H1 (cell line): ENCODE measurements around the gene GNG11. TPM values are rescaled to one million over a fixed set of nuclear protein-coding genes. Genes with fewer than 3 reads are reported as not detected.

Source experiments
- CTCF ChIA-PET: fragments of 300-600 bp; sonication (Branson Sonifier 250); formaldehyde crosslinking; loops from one replicate; lab custom pipeline; 2021; ENCODE audit not compliant: partially characterized antibody; lab: Charles Lee
- POLR2A ChIA-PET: fragments of 300-600 bp; sonication (Branson Sonifier 250); formaldehyde crosslinking; loops from one replicate; lab custom pipeline; 2021; ENCODE audit warnings: inconsistent platforms; ENCODE audit not compliant: partially characterized antibody; lab: Charles Lee
- DNase-seq, 2 experiments: peaks; one replicate each; pipeline versions ENCODE4 v3.0.0 to v3.0.0-alpha.2; 2010 to 2022; ENCODE audit warnings: low spot score in 2 of 2, low read depth in 1 of 2, mixed read lengths in 1 of 2
- FAIRE-seq: peaks from 2 replicates; lab custom pipeline; 2011; peaks lifted over from hg19 to GRCh38; lab: Jason Lieb, UNC
- H2AFZ ChIP-seq: 2 replicates; pipeline ENCODE4 v1.8.1; 2012; ENCODE audit warnings: low read length, inconsistent platforms
- H2AK5ac ChIP-seq: 2 replicates; pipeline ENCODE4 v1.6.1; 2013; ENCODE audit warnings: low read depth, low read length
- H2BK120ac ChIP-seq: replicated peaks from 2 replicates; pipeline ENCODE3; 2013; ENCODE audit warnings: low read depth, low read length, inconsistent platforms
- H2BK12ac ChIP-seq: 2 replicates; pipeline ENCODE4 v1.6.1; 2013; ENCODE audit warnings: low read depth, low read length
- H2BK15ac ChIP-seq: 2 replicates; pipeline ENCODE4 v1.6.1; 2013; ENCODE audit warnings: low read length
- H2BK20ac ChIP-seq: 2 replicates; pipeline ENCODE4 v1.6.1; 2013; ENCODE audit warnings: low read length
- H2BK5ac ChIP-seq: 2 replicates; pipeline ENCODE4 v1.6.1; 2013; ENCODE audit warnings: low read depth, low read length
- H3K14ac ChIP-seq: 2 replicates; pipeline ENCODE4 v1.6.1; 2013; ENCODE audit warnings: inconsistent platforms; ENCODE audit not compliant: insufficient read length
- H3K18ac ChIP-seq: 2 replicates; pipeline ENCODE4 v1.6.1; 2013; ENCODE audit warnings: low read length; ENCODE audit errors: extremely low read depth
- H3K23ac ChIP-seq: 2 replicates; pipeline ENCODE4 v1.6.1; 2013; ENCODE audit warnings: inconsistent platforms; ENCODE audit not compliant: insufficient read length
- H3K23me2 ChIP-seq: 2 replicates; pipeline ENCODE4 v1.6.1; 2013; ENCODE audit warnings: low read depth, low read length
- H3K27ac ChIP-seq: 2 replicates; pipeline ENCODE4 v1.6.1; 2011; ENCODE audit warnings: low read depth, low read length, inconsistent platforms
- H3K27me3 ChIP-seq, 4 experiments: replicated peaks in 1 of 4; 1 replicate in 1 of 4; 2 replicates in 3 of 4; pipeline versions ENCODE4 v1.6.1 to v1.8.1; 2011 to 2013; ENCODE audit warnings: low read length in 3 of 4, mild to moderate bottlenecking in 3 of 4, inconsistent platforms in 2 of 4, mixed read lengths in 2 of 4, moderate library complexity in 1 of 4; ENCODE audit not compliant: control insufficient read depth in 3 of 4, insufficient read depth in 3 of 4; ENCODE audit errors: extremely low read depth in 1 of 4
- H3K36me3 ChIP-seq, 4 experiments: 2 replicates each; pipeline versions ENCODE4 v1.6.1 to v1.8.1; 2011 to 2013; ENCODE audit warnings: mild to moderate bottlenecking in 4 of 4, low read length in 3 of 4, moderate library complexity in 2 of 4, control low read depth in 1 of 4, inconsistent platforms in 1 of 4; ENCODE audit not compliant: insufficient read depth in 4 of 4, control insufficient read depth in 2 of 4
- H3K4ac ChIP-seq: replicated peaks from 2 replicates; pipeline ENCODE3; 2013; ENCODE audit warnings: low read length, low read depth, mixed read lengths, inconsistent platforms; ENCODE audit not compliant: insufficient read length
- H3K4me1 ChIP-seq, 4 experiments: replicated peaks in 1 of 4; 1 replicate in 1 of 4; 2 replicates in 3 of 4; pipeline versions ENCODE4 v1.6.1 to v1.8.1; 2011 to 2013; ENCODE audit warnings: low read length in 3 of 4, inconsistent platforms in 2 of 4, mixed read lengths in 1 of 4; ENCODE audit not compliant: insufficient read depth in 4 of 4, control insufficient read depth in 3 of 4
- H3K4me2 ChIP-seq, 2 experiments: 2 replicates each; pipeline versions ENCODE4 v1.6.1 to v1.8.1; 2011 to 2013; ENCODE audit warnings: low read depth in 2 of 2, low read length in 2 of 2, control low read depth in 1 of 2, inconsistent platforms in 1 of 2, mild to moderate bottlenecking in 1 of 2; ENCODE audit not compliant: insufficient read depth in 1 of 2
- H3K4me3 ChIP-seq, 4 experiments: fragments of 200-600, 300-600 bp in 1 of 4; sonication (generic), shearing (Covaris generic), sonication (Bioruptor Twin) in 1 of 4; 2 replicates each; pipeline versions ENCODE4 v1.5.1 to v1.8.1; 2011 to 2016; ENCODE audit warnings: low read length in 4 of 4, low read depth in 3 of 4, control low read depth in 2 of 4, inconsistent platforms in 2 of 4, mild to moderate bottlenecking in 2 of 4, mixed read lengths in 1 of 4, moderate library complexity in 1 of 4; ENCODE audit not compliant: insufficient read depth in 2 of 4; ENCODE audit errors: extremely low read depth in 1 of 4
- H3K56ac ChIP-seq: replicated peaks from 2 replicates; pipeline ENCODE3; 2013; ENCODE audit warnings: low read depth, mild to moderate bottlenecking, mixed read lengths, low read length, inconsistent platforms; ENCODE audit not compliant: insufficient read length
- H3K79me1 ChIP-seq: 2 replicates; pipeline ENCODE4 v1.6.1; 2013; ENCODE audit warnings: low read depth, low read length, control low read depth
- H3K79me2 ChIP-seq, 2 experiments: 2 replicates each; pipeline versions ENCODE4 v1.6.1 to v1.8.1; 2012 to 2013; ENCODE audit warnings: low read length in 2 of 2, mild to moderate bottlenecking in 2 of 2, inconsistent platforms in 1 of 2; ENCODE audit not compliant: insufficient read depth in 2 of 2, control insufficient read depth in 1 of 2
- H3K9ac ChIP-seq, 4 experiments: replicated peaks in 1 of 4; 1 replicate in 1 of 4; 2 replicates in 3 of 4; pipeline versions ENCODE4 v1.6.1 to v1.8.1; 2011 to 2013; ENCODE audit warnings: low read depth in 3 of 4, low read length in 3 of 4, control low read depth in 2 of 4, mild to moderate bottlenecking in 2 of 4, moderate library complexity in 2 of 4, inconsistent platforms in 1 of 4; ENCODE audit errors: extremely low read depth in 1 of 4
- H3K9me3 ChIP-seq, 2 experiments: 2 replicates each; pipeline versions ENCODE4 v1.6.1 to v1.8.1; 2012 to 2013; ENCODE audit warnings: mild to moderate bottlenecking in 2 of 2, moderate library complexity in 2 of 2, control low read depth in 1 of 2, inconsistent platforms in 1 of 2, low read depth in 1 of 2, low read length in 1 of 2, mixed read lengths in 1 of 2; ENCODE audit not compliant: insufficient read depth in 2 of 2
- H4K20me1 ChIP-seq, 2 experiments: replicated peaks in 1 of 2; 2 replicates each; pipeline versions ENCODE3 to v1.8.1; 2011 to 2013; ENCODE audit warnings: inconsistent platforms in 2 of 2, low read length in 2 of 2, mild to moderate bottlenecking in 1 of 2; ENCODE audit not compliant: insufficient read depth in 2 of 2, control insufficient read depth in 1 of 2
- H4K5ac ChIP-seq: 2 replicates; pipeline ENCODE4 v1.6.1; 2013; ENCODE audit warnings: low read length, low read depth, mixed read lengths, inconsistent platforms; ENCODE audit not compliant: insufficient read length
- H4K8ac ChIP-seq: 2 replicates; pipeline ENCODE4 v1.8.0; 2013; ENCODE audit warnings: mild to moderate bottlenecking, moderate library complexity, low read length, inconsistent platforms; ENCODE audit not compliant: insufficient read depth; ENCODE audit errors: extremely low read depth
- H4K91ac ChIP-seq: replicated peaks from 2 replicates; pipeline ENCODE3; 2013; ENCODE audit warnings: low read length, mixed read lengths, inconsistent platforms; ENCODE audit not compliant: insufficient read length
- ATF2 ChIP-seq: IDR thresholded peaks from 2 replicates; pipeline ENCODE4 v1.6.1; 2012; ENCODE audit warnings: low read length, inconsistent platforms
- CBX8 ChIP-seq: fragments of 300-800, 300-1000 bp; sonication (generic); IDR thresholded peaks from 2 replicates; pipeline ENCODE4 v1.7.1; 2016; ENCODE audit warnings: low read depth, low read length, borderline replicate concordance
- CREB1 ChIP-seq: IDR thresholded peaks from 2 replicates; pipeline ENCODE4 v1.6.1; 2012; ENCODE audit warnings: inconsistent platforms
- EGR1 ChIP-seq: IDR thresholded peaks from 2 replicates; pipeline ENCODE4 v1.6.1; 2011; ENCODE audit warnings: low read depth, low read length, borderline replicate concordance
- HDAC6 ChIP-seq: IDR thresholded peaks from one replicate; pipeline ENCODE4 v1.7.1; 2012; ENCODE audit warnings: low read depth, mild to moderate bottlenecking, inconsistent platforms, low read length, moderate library complexity
- JUN ChIP-seq: IDR thresholded peaks from 2 replicates; pipeline ENCODE4 v1.6.1; 2011; ENCODE audit warnings: low read depth, mild to moderate bottlenecking, improper control_type of control experiment, low read length
- KDM1A ChIP-seq: fragments of 200-600, 300-600 bp; sonication (generic); IDR thresholded peaks from 2 replicates; pipeline ENCODE4 v1.7.1; 2016; ENCODE audit warnings: mild to moderate bottlenecking, low read length, borderline replicate concordance
- TAF1 ChIP-seq: IDR thresholded peaks from 2 replicates; pipeline ENCODE4 v1.6.1; 2011; ENCODE audit warnings: mild to moderate bottlenecking, low read depth, low read length
- TBP ChIP-seq: IDR thresholded peaks from 2 replicates; pipeline ENCODE4 v1.6.1; 2011; ENCODE audit warnings: low read depth, low read length, improper control_type of control experiment
- WGBS, 2 experiments: shearing (Covaris generic) in 1 of 2; methylation state at CpG; one replicate each; pipeline versions ENCODE4 v1.1.6 to v1.1.7; 2013 to 2015; ENCODE audit warnings: low lambda C conversion rate in 2 of 2, mixed read lengths in 2 of 2, inconsistent platforms in 1 of 2, low coverage in 1 of 2, missing lambda C conversion rate in 1 of 2; ENCODE audit not compliant: insufficient replicate concordance in 2 of 2, insufficient coverage in 1 of 2, insufficient read length in 1 of 2; ENCODE audit errors: extremely low coverage in 1 of 2, missing lambda C conversion rate in 1 of 2; 5-methylcytosine and 5-hydroxymethylcytosine counted together
- polyA plus RNA-seq, 7 experiments: library from polyadenylated mRNA; depleted of rRNA in 3 of 7; stranded (reverse) in 5 of 7; unstranded in 2 of 7; fragments of >200 nt in 5 of 7; fragments of 200-250 nt in 2 of 7; gene quantifications; 1 replicate in 5 of 7; 2 replicates in 1 of 7; 4 replicates in 1 of 7; pipeline versions ENCODE4 v1.2.1 to v1.2.3, GENCODE V29; 2011 to 2013; ENCODE audit warnings: missing spikeins in 2 of 7, mixed read lengths in 2 of 7
- total RNA-seq: library from RNA; stranded (reverse); fragmentation: NEBNext Ultra II Directional; extraction: Animal tissue kit (Norgen Biotek cat#: 25700); gene quantifications from 2 replicates; pipeline ENCODE4 v1.2.1, GENCODE V29; 2021

Gene GNG11
- total and polyA plus RNA-seq, 2 of the 8 experiments (the other 6 are each of a cell fraction or from before 2014, with no cell fraction given) = 0.38 to 1.3 TPM

DNA sequence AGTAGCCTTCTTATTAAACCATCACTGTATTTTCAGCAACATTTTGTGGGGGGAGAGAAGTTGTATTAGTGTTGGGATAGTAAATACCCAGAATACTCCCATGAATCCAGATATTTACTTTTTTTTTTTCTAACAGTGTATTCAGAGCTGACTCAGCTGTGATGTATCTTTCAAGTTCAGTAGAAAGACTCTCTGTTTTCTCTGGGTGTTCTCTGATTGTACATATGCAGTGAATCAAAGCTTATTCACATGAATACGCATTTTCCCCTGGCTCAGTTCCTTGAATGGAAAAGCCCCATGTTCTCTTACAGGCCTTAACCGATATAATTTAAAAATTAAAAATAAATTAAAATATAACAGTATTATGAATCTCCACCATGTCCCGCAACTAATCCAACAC is 32.3 kb upstream of the GNG11 start:
- H2BK15ac ChIP-seq = no peak overlapping the region
- no peak overlapping the region for H3K4ac ChIP-seq
- 94% methylated on average over 3 of the region's 3 CpGs; no CpG with 5 or more reads in 1 of the 2 experiments for WGBS, 2 experiments
- H3K4me3 ChIP-seq = peak overlapping the region in 1 of 4 experiments; percentile 74; a peak in 2 of 8 replicates
- no peak overlapping the region for H3K23ac ChIP-seq
- no peaks in the 10 kb centered on the region for H3K79me2 ChIP-seq
- no peaks in the 10 kb centered on the region for H3K4me1 ChIP-seq
- CTCF ChIA-PET = interaction anchor here (0.9 to 6.3 kb wide), 10 partner anchors 13 to 415 kb away, joined by 3 to 47 read pairs (median 3); no protein-coding TSS in a partner anchor
- H3K27me3 ChIP-seq = peaks cover 0 to 25% (median 6%) of the 10 kb centered on the region in 4 experiments; a peak in 5 of 7 replicates
- H3K14ac ChIP-seq = no peak overlapping the region
- no peak overlapping the region for H2BK20ac ChIP-seq
- H3K18ac ChIP-seq = no peak overlapping the region
- H3K9me3 ChIP-seq = no peaks in the 10 kb centered on the region
- no peaks in the 10 kb centered on the region for H4K20me1 ChIP-seq
- TF ChIP-seq TBP = no peak
- no peak for TF ChIP-seq JUN
- TF ChIP-seq KDM1A = no peak
- no peak for TF ChIP-seq EGR1
- TF ChIP-seq CBX8 = no peak
- no peak for TF ChIP-seq CREB1
- no peak for TF ChIP-seq TAF1
- no peak for TF ChIP-seq ATF2
- no peak for TF ChIP-seq HDAC6
- H3K36me3 ChIP-seq = no peaks in the 10 kb centered on the region
- no peak overlapping the region for H4K8ac ChIP-seq
- no peak overlapping the region for H3K9ac ChIP-seq
- no peak overlapping the region for H3K27ac ChIP-seq
- no peak overlapping the region for H2AK5ac ChIP-seq
- peak overlapping the region in 1 of 2 experiments; percentile 66; a peak in 1 of 4 replicates for H3K4me2 ChIP-seq
- peaks cover 6% of the 10 kb centered on the region; the same call in 1 of the 2 replicates for H3K23me2 ChIP-seq
- no peak overlapping the region for H3K56ac ChIP-seq
- no peak overlapping the region for H2AFZ ChIP-seq
- POLR2A ChIA-PET = interaction anchor here (0.9 kb wide), 1 partner anchor 244 kb away, joined by 3 read pairs; no protein-coding TSS in a partner anchor
- H4K91ac ChIP-seq = no peak overlapping the region
- H3K79me1 ChIP-seq = no peaks in the 10 kb centered on the region
- H2BK12ac ChIP-seq = no peak overlapping the region
- no peak for FAIRE-seq
- H2BK5ac ChIP-seq = no peak overlapping the region
- DNase-seq = no peak
- H2BK120ac ChIP-seq = no peak overlapping the region
- H4K5ac ChIP-seq = no peak overlapping the region
